GM19324 (cell line): Measurements from ENCODE around the gene DDX11.
"Not testable (repeated sequence)": the region's sequence is repeated elsewhere in the genome, so short reads cannot be mapped to it uniquely, and the experiment has no call there.

Experiments
- ATAC-seq: cut with Tn5 transposase; IDR thresholded peaks from one replicate; pipeline ENCODE4 v1.9.1; 2021; ENCODE audit warnings: mild to moderate bottlenecking, moderate library complexity; ENCODE audit not compliant: unreplicated experiment, low FRiP score

DDX11 gene

GRCh38 chr12:31057671-31058070 is 16.0 kb upstream of the DDX11 start:
- ATAC-seq, result no peak

- ATAC-seq, result not testable (repeated sequence)
Observed at GRCh38 chr12:31066196-31066595, 7.5 kb upstream of the DDX11 start.

GRCh38 chr12:31067656-31068055 is 6.0 kb upstream of the DDX11 start:
- ATAC-seq, result not testable (repeated sequence)

GRCh38 chr12:31070971-31071740 is 2.5 kb upstream of the DDX11 start:
- ATAC-seq, result not testable (repeated sequence)

GRCh38 chr12:31072962-31073361 is 698 bp upstream of the DDX11 start:
- not testable (repeated sequence) for ATAC-seq

- ATAC-seq, result peak; percentile 30
Observed at GRCh38 chr12:31074333-31074874, 744 bp downstream of the DDX11 start.

- not testable (repeated sequence) for ATAC-seq
Observed at GRCh38 chr12:31076150-31076549, 2.5 kb downstream of the DDX11 start.

- ATAC-seq, result not testable (repeated sequence)
Observed at GRCh38 chr12:31077095-31077494, 3.4 kb downstream of the DDX11 start.

- ATAC-seq, result not testable (repeated sequence)
Observed at GRCh38 chr12:31077998-31078397, 4.3 kb downstream of the DDX11 start.

GRCh38 chr12:31079421-31079820 is 5.8 kb downstream of the DDX11 start:
- not testable (repeated sequence) for ATAC-seq

GRCh38 chr12:31080221-31080620 is 6.6 kb downstream of the DDX11 start:
- ATAC-seq, result not testable (repeated sequence)

- not testable (repeated sequence) for ATAC-seq
Observed at GRCh38 chr12:31081274-31081673, 7.6 kb downstream of the DDX11 start.

- not testable (repeated sequence) for ATAC-seq
Observed at GRCh38 chr12:31084241-31084640, 10.6 kb downstream of the DDX11 start.

- not testable (repeated sequence) for ATAC-seq
Observed at GRCh38 chr12:31086032-31086431, 12.4 kb downstream of the DDX11 start.

- not testable (repeated sequence) for ATAC-seq
Observed at GRCh38 chr12:31087486-31087885, 13.8 kb downstream of the DDX11 start.

- not testable (repeated sequence) for ATAC-seq
Observed at GRCh38 chr12:31087956-31088355, 14.3 kb downstream of the DDX11 start.

- ATAC-seq, result no peak
Observed at GRCh38 chr12:31089072-31089471, 15.4 kb downstream of the DDX11 start.

GRCh38 chr12:31091629-31092028 is 18.0 kb downstream of the DDX11 start:
- ATAC-seq, result not testable (repeated sequence)

- not testable (repeated sequence) for ATAC-seq
Observed at GRCh38 chr12:31092718-31093117, 19.1 kb downstream of the DDX11 start.

GRCh38 chr12:31095080-31095860 is 21.6 kb downstream of the DDX11 start:
- not testable (repeated sequence) for ATAC-seq
